Measurements from ENCODE around the gene PPM1M. TPM values are rescaled to one million over a fixed set of nuclear protein-coding genes. Genes with fewer than 3 reads are reported as not detected.

PPM1M gene
- polyA plus RNA-seq, 1 donor from 2014 or later = 1.1 TPM

DNA sequence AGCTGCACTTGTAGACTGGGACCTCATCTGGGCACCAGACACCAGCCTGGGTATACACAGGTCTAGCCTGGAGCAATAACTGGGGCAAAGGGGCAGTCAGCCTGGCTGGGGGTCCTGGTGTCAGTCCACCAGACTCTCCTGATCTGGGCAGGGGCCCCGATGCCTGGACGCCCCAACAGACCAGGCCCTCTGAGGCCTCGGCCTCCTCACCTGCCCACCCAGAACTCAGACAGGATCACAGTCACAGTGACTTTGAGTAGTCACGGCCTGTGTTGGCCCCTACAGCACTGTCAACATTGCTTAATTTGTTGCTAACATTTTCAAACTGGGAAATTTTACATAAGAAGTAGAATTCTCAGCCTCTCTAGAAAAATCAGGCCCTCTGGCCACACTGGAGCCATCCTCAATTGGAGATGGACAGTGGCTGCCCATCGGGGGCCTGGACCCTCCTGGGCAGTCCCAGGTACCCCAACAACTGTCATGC is 12.4 kb upstream of the PPM1M start:
- H3K4me2 ChIP-seq (ENCODE audit: low read length) = no peak overlapping the region
- no peaks in the 10 kb centered on the region for H3K27me3 ChIP-seq (ENCODE audit: insufficient read depth, low read depth, low read length)
- no peaks in the 10 kb centered on the region for H3K9me2 ChIP-seq (ENCODE audit: insufficient read depth, low read length)
- peaks cover 9% of the 10 kb centered on the region for H3K79me2 ChIP-seq (replicated peaks; ENCODE audit: insufficient read depth, low read length)
- H3F3A ChIP-seq (ENCODE audit: insufficient read depth, low read length, poor library complexity, severe bottlenecking) = no peaks in the 10 kb centered on the region
- peaks cover 8% of the 10 kb centered on the region for H3K36me3 ChIP-seq (ENCODE audit: insufficient read depth, low read length)
- no peaks in the 10 kb centered on the region for H4K20me1 ChIP-seq (ENCODE audit: insufficient read depth)
- no peaks in the 10 kb centered on the region for H3K9me3 ChIP-seq (ENCODE audit: low read length)
- TF ChIP-seq SMC3 (conservative IDR thresholded peaks at IDR 0.05; ENCODE audit: poor library complexity) (no peak), MXI1 (conservative IDR thresholded peaks at IDR 0.05; ENCODE audit: poor library complexity, severe bottlenecking) (no peak), EZH2 (IDR thresholded peaks at IDR 0.05; ENCODE audit: borderline replicate concordance, insufficient read depth, low read length, poor library complexity, severe bottlenecking) (no peak), POLR2AphosphoS5 (IDR thresholded peaks at IDR 0.05) (no peak)
- TF ChIP-seq, protein P1, sequence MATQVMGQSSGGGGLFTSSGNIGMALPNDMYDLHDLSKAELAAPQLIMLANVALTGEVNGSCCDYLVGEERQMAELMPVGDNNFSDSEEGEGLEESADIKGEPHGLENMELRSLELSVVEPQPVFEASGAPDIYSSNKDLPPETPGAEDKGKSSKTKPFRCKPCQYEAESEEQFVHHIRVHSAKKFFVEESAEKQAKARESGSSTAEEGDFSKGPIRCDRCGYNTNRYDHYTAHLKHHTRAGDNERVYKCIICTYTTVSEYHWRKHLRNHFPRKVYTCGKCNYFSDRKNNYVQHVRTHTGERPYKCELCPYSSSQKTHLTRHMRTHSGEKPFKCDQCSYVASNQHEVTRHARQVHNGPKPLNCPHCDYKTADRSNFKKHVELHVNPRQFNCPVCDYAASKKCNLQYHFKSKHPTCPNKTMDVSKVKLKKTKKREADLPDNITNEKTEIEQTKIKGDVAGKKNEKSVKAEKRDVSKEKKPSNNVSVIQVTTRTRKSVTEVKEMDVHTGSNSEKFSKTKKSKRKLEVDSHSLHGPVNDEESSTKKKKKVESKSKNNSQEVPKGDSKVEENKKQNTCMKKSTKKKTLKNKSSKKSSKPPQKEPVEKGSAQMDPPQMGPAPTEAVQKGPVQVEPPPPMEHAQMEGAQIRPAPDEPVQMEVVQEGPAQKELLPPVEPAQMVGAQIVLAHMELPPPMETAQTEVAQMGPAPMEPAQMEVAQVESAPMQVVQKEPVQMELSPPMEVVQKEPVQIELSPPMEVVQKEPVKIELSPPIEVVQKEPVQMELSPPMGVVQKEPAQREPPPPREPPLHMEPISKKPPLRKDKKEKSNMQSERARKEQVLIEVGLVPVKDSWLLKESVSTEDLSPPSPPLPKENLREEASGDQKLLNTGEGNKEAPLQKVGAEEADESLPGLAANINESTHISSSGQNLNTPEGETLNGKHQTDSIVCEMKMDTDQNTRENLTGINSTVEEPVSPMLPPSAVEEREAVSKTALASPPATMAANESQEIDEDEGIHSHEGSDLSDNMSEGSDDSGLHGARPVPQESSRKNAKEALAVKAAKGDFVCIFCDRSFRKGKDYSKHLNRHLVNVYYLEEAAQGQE (IDR thresholded peaks at IDR 0.05; ENCODE audit: borderline replicate concordance) = no peak
- H3K9ac ChIP-seq (ENCODE audit: low read length) = no peak overlapping the region
- H3K27ac ChIP-seq (ENCODE audit: low read length) = no peak overlapping the region
- H3K4me3 ChIP-seq (ENCODE audit: low read length) = no peak overlapping the region
- no peak overlapping the region for H2AFZ ChIP-seq (ENCODE audit: low read depth, low read length)

DNA sequence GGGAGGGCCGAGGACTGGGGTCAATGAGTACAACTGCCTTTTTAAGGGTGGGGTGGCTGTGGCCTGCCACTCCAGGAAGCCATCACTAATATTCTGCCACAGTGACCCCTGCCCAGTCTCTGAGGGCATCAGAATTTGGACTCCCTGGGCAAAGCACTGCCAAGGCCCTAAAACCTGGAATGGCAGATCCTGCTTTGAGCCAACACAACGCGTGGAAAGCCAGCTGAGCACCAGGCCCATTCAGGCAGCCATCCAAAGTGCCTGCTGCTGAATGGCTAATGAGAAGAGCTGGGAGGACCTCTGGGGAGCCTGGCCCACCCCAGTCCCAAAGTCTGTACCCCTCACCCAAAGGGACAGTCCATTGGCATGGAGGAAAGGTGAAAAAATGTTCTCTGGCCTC is 11.6 kb upstream of the PPM1M start:
- no peaks in the 10 kb centered on the region for H3K9me2 ChIP-seq (ENCODE audit: insufficient read depth, low read length)
- no peak overlapping the region for H3K9ac ChIP-seq (ENCODE audit: low read length)
- no peak overlapping the region for H3K4me3 ChIP-seq (ENCODE audit: low read length)
- no peak overlapping the region for H2AFZ ChIP-seq (ENCODE audit: low read depth, low read length)
- TF ChIP-seq TAF1 (IDR thresholded peaks at IDR 0.05; ENCODE audit: low read depth) (no peak), MXI1 (conservative IDR thresholded peaks at IDR 0.05; ENCODE audit: poor library complexity, severe bottlenecking) (no peak), EP300 (conservative IDR thresholded peaks at IDR 0.05; ENCODE audit: poor library complexity, severe bottlenecking) (no peak), RAD21 (conservative IDR thresholded peaks at IDR 0.05) (no peak), POLR2AphosphoS5 (IDR thresholded peaks at IDR 0.05) (no peak), SMC3 (conservative IDR thresholded peaks at IDR 0.05; ENCODE audit: poor library complexity) (no peak), EZH2 (IDR thresholded peaks at IDR 0.05; ENCODE audit: borderline replicate concordance, insufficient read depth, low read length, poor library complexity, severe bottlenecking) (no peak)
- TF ChIP-seq, protein P1 (IDR thresholded peaks at IDR 0.05; ENCODE audit: borderline replicate concordance) = no peak
- TF ChIP-seq, protein P2, sequence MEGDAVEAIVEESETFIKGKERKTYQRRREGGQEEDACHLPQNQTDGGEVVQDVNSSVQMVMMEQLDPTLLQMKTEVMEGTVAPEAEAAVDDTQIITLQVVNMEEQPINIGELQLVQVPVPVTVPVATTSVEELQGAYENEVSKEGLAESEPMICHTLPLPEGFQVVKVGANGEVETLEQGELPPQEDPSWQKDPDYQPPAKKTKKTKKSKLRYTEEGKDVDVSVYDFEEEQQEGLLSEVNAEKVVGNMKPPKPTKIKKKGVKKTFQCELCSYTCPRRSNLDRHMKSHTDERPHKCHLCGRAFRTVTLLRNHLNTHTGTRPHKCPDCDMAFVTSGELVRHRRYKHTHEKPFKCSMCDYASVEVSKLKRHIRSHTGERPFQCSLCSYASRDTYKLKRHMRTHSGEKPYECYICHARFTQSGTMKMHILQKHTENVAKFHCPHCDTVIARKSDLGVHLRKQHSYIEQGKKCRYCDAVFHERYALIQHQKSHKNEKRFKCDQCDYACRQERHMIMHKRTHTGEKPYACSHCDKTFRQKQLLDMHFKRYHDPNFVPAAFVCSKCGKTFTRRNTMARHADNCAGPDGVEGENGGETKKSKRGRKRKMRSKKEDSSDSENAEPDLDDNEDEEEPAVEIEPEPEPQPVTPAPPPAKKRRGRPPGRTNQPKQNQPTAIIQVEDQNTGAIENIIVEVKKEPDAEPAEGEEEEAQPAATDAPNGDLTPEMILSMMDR (IDR thresholded peaks at IDR 0.05; ENCODE audit: poor library complexity, severe bottlenecking) = no peak
- H3K27me3 ChIP-seq (ENCODE audit: insufficient read depth, low read depth, low read length) = no peaks in the 10 kb centered on the region
- no peaks in the 10 kb centered on the region for H3K9me3 ChIP-seq (ENCODE audit: low read length)
- H4K20me1 ChIP-seq (ENCODE audit: insufficient read depth) = no peaks in the 10 kb centered on the region
- H3K27ac ChIP-seq (ENCODE audit: low read length) = no peak overlapping the region
- no peaks in the 10 kb centered on the region for H3F3A ChIP-seq (ENCODE audit: insufficient read depth, low read length, poor library complexity, severe bottlenecking)
- peaks cover 13% of the 10 kb centered on the region for H3K79me2 ChIP-seq (replicated peaks; ENCODE audit: insufficient read depth, low read length)
- no peak overlapping the region for H3K4me2 ChIP-seq (ENCODE audit: low read length)
- H3K36me3 ChIP-seq (ENCODE audit: insufficient read depth, low read length) = peaks cover 8% of the 10 kb centered on the region
